Measurements from ENCODE around the gene CNOT4.
"Not testable (repeated sequence)": the region's sequence is repeated elsewhere in the genome, so short reads cannot be mapped to it uniquely, and the experiment has no call there.

The CNOT4 gene

GRCh38 chr7:135510592-135511183 is 786 bp upstream of the CNOT4 start:
- DNase-seq: peak; percentile 3

- no peak for DNase-seq
Observed at GRCh38 chr7:135509589-135509838, 388 bp downstream of the CNOT4 start.

GRCh38 chr7:135508883-135509588 is 866 bp downstream of the CNOT4 start:
- DNase-seq: peak; percentile 43

- DNase-seq: no peak
Observed at GRCh38 chr7:135501402-135501801, 8.5 kb downstream of the CNOT4 start.

- no peak for DNase-seq
Observed at GRCh38 chr7:135499818-135500217, 10.1 kb downstream of the CNOT4 start.

- not testable (repeated sequence) for DNase-seq
Observed at GRCh38 chr7:135497161-135497560, 12.7 kb downstream of the CNOT4 start.

- DNase-seq: no peak
Observed at GRCh38 chr7:135493362-135493761, 16.5 kb downstream of the CNOT4 start.

GRCh38 chr7:135492151-135492550 is 17.8 kb downstream of the CNOT4 start:
- DNase-seq: peak; percentile 2

- DNase-seq: no peak
Observed at GRCh38 chr7:135490783-135491182, 19.1 kb downstream of the CNOT4 start.

GRCh38 chr7:135489791-135490190 is 20.1 kb downstream of the CNOT4 start:
- DNase-seq: no peak

GRCh38 chr7:135486261-135486920 is 23.5 kb downstream of the CNOT4 start:
- DNase-seq: no peak

GRCh38 chr7:135481598-135481979 is 28.3 kb downstream of the CNOT4 start:
- DNase-seq: no peak

GRCh38 chr7:135480966-135481597 is 28.8 kb downstream of the CNOT4 start:
- no peak for DNase-seq

GRCh38 chr7:135475521-135475920 is 34.4 kb downstream of the CNOT4 start:
- no peak for DNase-seq

GRCh38 chr7:135469705-135470104 is 40.2 kb downstream of the CNOT4 start:
- DNase-seq: not testable (repeated sequence)

- no peak for DNase-seq
Observed at GRCh38 chr7:135467207-135467711, 42.6 kb downstream of the CNOT4 start.

GRCh38 chr7:135466442-135467206 is 43.3 kb downstream of the CNOT4 start:
- DNase-seq: peak; percentile 3

- DNase-seq: no peak
Observed at GRCh38 chr7:135463908-135464307, 46.0 kb downstream of the CNOT4 start.

- DNase-seq: peak; percentile 19
Observed at GRCh38 chr7:135459951-135460567, 49.8 kb downstream of the CNOT4 start.

- no peak for DNase-seq
Observed at GRCh38 chr7:135459076-135459475, 50.8 kb downstream of the CNOT4 start.

GRCh38 chr7:135454060-135454459 is 55.8 kb downstream of the CNOT4 start:
- DNase-seq: peak; percentile 45

- DNase-seq: no peak
Observed at GRCh38 chr7:135449436-135449835, 60.5 kb downstream of the CNOT4 start.

GRCh38 chr7:135448753-135449152 is 61.1 kb downstream of the CNOT4 start:
- no peak for DNase-seq

Measured in activated CD4-positive, alpha-beta T cell treated with anti-CD3 and anti-CD28 coated beads, Interleukin-2, Interleukin-6, amounts not matched to agents 100 ng/mL and 50 ng/mL, durations not matched to agents 16 hours and 8 hours (primary cell).